ACC112 (cell line): ENCODE results near the gene SLC2A11.

Experiments used
- H2AFZ ChIP-seq: fragments of 200-600 bp; sonication (generic); one replicate; pipeline ENCODE4 v1.6.0; 2017; ENCODE audit warnings: antibody characterized with exemption, low read length; ENCODE audit not compliant: unreplicated experiment
- H3K27ac ChIP-seq: fragments of 200-600 bp; sonication (generic); 2 replicates; pipeline ENCODE4 v1.5.1; 2014; ENCODE audit warnings: low read depth, mild to moderate bottlenecking, antibody characterized with exemption, low read length, moderate library complexity
- H3K27me3 ChIP-seq: fragments of 200-600 bp; sonication (generic); 2 replicates; pipeline ENCODE4 v1.6.1; 2014; ENCODE audit warnings: mild to moderate bottlenecking, antibody characterized with exemption, low read length, moderate library complexity, mixed read lengths; ENCODE audit not compliant: insufficient read depth
- H3K36me3 ChIP-seq: fragments of 200-600 bp; sonication (generic); 2 replicates; pipeline ENCODE4 v1.6.1; 2016; ENCODE audit warnings: mild to moderate bottlenecking, antibody characterized with exemption, low read length, moderate library complexity, mixed read lengths; ENCODE audit not compliant: insufficient read depth
- H3K4me1 ChIP-seq: fragments of 200-600 bp; sonication (generic); one replicate; pipeline ENCODE4 v1.6.1; 2016; ENCODE audit warnings: low read length, mixed read lengths; ENCODE audit not compliant: insufficient read depth, unreplicated experiment, control insufficient read depth
- H3K4me3 ChIP-seq: fragments of 200-600 bp; sonication (generic); 2 replicates; pipeline ENCODE4 v1.5.1; 2014; ENCODE audit warnings: mild to moderate bottlenecking, low read depth, low read length
- H3K79me2 ChIP-seq: fragments of 200-600 bp; sonication (generic); one replicate; pipeline ENCODE4 v1.6.0; 2016; ENCODE audit warnings: low read length; ENCODE audit not compliant: control insufficient read depth, unreplicated experiment, insufficient read depth

Gene SLC2A11

DNA sequence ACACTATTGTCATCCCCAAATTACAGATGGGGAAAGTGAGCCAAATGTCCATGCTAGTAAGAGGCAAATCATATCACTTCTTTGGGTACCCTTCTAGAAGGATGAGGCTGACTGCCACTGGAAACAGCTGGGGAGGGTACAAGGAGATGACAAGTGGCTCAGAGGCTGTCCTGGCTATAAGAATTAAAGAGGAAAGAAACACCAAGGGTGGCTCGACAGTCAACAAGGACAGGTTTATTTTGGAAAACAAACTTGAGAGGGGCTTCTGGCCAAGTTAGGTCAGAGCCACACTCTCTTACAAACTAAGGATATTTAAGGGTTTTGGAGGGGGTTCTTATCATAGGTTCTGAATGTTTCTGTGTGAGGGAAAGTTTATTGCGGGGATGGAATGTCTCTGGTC lies 34.5 kb downstream of the SLC2A11 start:
- H3K27me3 ChIP-seq, result no peaks in the 10 kb centered on the region
- no peak overlapping the region for H3K4me3 ChIP-seq
- no peak overlapping the region for H3K27ac ChIP-seq
- peaks cover 19% of the 10 kb centered on the region for H3K4me1 ChIP-seq
- H3K79me2 ChIP-seq, result peaks cover 16% of the 10 kb centered on the region
- no peaks in the 10 kb centered on the region for H3K36me3 ChIP-seq
- H2AFZ ChIP-seq, result no peak overlapping the region

- H3K79me2 ChIP-seq, result peaks cover 18% of the 10 kb centered on the region
- H3K4me3 ChIP-seq, result no peak overlapping the region
- peaks cover 19% of the 10 kb centered on the region for H3K4me1 ChIP-seq
- no peak overlapping the region for H2AFZ ChIP-seq
- H3K27ac ChIP-seq, result no peak overlapping the region
- H3K27me3 ChIP-seq, result no peaks in the 10 kb centered on the region
- no peaks in the 10 kb centered on the region for H3K36me3 ChIP-seq
These were observed 35.0 kb downstream of the SLC2A11 start for GRCh38 chr22:23892706-23893105.

- H3K79me2 ChIP-seq, result peaks cover 18% of the 10 kb centered on the region
- H3K27ac ChIP-seq, result peak overlapping the region; percentile 95
- no peak overlapping the region for H2AFZ ChIP-seq
- peak overlapping the region; percentile 88 for H3K4me3 ChIP-seq
- no peaks in the 10 kb centered on the region for H3K27me3 ChIP-seq
- H3K4me1 ChIP-seq, result peaks cover 19% of the 10 kb centered on the region
- H3K36me3 ChIP-seq, result no peaks in the 10 kb centered on the region
These were observed 35.7 kb downstream of the SLC2A11 start for GRCh38 chr22:23893121-23893944.

DNA sequence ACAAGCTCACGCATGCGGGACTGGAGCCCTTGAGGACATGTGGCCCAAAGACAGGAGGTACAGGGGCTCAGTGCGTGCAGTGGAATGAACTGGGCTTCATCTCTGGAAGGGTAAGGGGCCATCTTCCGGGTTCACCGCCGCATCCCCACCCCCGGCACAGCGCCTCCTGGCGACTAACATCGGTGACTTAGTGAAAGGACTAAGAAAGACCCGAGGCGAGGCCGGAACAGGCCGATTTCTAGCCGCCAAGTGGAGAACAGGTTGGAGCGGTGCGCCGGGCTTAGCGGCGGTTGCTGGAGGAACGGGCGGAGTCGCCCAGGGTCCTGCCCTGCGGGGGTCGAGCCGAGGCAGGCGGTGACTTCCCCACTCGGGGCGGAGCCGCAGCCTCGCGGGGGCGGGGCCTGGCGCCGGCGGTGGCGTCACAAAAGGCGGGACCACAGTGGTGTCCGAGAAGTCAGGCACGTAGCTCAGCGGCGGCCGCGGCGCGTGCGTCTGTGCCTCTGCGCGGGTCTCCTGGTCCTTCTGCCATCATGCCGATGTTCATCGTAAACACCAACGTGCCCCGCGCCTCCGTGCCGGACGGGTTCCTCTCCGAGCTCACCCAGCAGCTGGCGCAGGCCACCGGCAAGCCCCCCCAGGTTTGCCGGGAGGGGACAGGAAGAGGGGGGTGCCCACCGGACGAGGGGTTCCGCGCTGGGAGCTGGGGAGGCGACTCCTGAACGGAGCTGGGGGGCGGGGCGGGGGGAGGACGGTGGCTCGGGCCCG lies 36.5 kb downstream of the SLC2A11 start, which contains the start of gene MIF:
Gene MIF (plus strand): TSS at position 439 of the 765 bp plus-strand sequence. CDS start 92 bp downstream, at position 531.
- Histone ChIP-seq H3K27ac (peak within 1 kb of the TSS; percentile 95), H3K79me2 (peaks cover 18% of the 10 kb centered on the region), H3K4me1 (peaks cover 13% of the 10 kb centered on the region), H2AFZ (no peak within 1 kb of the TSS), H3K36me3 (no peaks in the 10 kb centered on the region), H3K4me3 (peak within 1 kb of the TSS; percentile 88), H3K27me3 (no peaks in the 10 kb centered on the region)

DNA sequence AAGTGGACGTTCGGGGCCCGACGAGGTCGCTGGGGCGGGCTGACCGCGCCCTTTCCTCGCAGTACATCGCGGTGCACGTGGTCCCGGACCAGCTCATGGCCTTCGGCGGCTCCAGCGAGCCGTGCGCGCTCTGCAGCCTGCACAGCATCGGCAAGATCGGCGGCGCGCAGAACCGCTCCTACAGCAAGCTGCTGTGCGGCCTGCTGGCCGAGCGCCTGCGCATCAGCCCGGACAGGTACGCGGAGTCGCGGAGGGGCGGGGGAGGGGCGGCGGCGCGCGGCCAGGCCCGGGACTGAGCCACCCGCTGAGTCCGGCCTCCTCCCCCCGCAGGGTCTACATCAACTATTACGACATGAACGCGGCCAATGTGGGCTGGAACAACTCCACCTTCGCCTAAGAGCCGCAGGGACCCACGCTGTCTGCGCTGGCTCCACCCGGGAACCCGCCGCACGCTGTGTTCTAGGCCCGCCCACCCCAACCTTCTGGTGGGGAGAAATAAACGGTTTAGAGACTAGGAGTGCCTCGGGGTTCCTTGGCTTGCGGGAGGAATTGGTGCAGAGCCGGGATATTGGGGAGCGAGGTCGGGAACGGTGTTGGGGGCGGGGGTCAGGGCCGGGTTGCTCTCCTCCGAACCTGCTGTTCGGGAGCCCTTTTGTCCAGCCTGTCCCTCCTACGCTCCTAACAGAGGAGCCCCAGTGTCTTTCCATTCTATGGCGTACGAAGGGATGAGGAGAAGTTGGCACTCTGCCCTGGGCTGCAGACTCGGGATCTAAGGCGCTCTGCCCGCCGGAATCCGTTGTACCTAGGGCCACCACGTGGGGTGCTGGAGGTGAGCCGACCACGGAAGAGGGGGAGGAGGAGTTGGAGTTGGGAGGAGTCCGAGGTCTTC lies 37.3 kb downstream of the SLC2A11 start:
- no peaks in the 10 kb centered on the region for H3K27me3 ChIP-seq
- peak overlapping the region; percentile 88 for H3K4me3 ChIP-seq
- H3K79me2 ChIP-seq, result peaks cover 18% of the 10 kb centered on the region
- H3K4me1 ChIP-seq, result peaks cover 13% of the 10 kb centered on the region
- no peaks in the 10 kb centered on the region for H3K36me3 ChIP-seq
- no peak overlapping the region for H2AFZ ChIP-seq
- H3K27ac ChIP-seq, result peak overlapping the region; percentile 95

DNA sequence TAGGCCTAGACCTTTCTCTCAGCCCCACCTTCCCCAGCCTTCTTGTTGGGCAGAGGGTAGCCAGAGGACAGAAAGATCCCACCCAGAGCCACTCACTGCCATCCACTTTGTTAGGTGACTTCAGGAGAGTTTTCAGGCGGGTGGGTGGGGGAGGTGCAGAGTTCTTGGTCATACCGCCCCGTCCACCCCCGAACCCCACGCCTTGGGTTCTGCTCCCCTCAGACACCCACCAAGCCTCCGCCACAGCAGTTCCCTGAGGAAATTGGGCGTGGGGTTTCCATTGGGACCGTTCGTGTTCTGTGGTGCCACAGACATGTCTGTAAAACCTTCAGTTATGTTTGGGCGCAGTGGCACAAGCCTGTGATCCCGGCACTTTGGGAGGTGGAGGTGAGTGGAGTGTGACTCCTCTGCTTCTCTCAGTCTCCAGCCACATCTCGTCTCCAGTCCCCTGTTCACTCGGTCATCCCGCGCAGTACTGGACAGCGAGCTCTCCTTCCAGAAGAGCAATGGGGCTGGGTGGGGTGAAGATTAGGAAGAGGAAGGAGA lies 38.0 kb downstream of the SLC2A11 start:
- H3K4me1 ChIP-seq, result peaks cover 13% of the 10 kb centered on the region
- no peak overlapping the region for H2AFZ ChIP-seq
- H3K79me2 ChIP-seq, result peaks cover 18% of the 10 kb centered on the region
- no peaks in the 10 kb centered on the region for H3K27me3 ChIP-seq
- H3K36me3 ChIP-seq, result no peaks in the 10 kb centered on the region
- peak overlapping the region; percentile 95 for H3K27ac ChIP-seq
- H3K4me3 ChIP-seq, result peak overlapping the region; percentile 88

GRCh38 chr22:23896166-23896522 lies 38.5 kb downstream of the SLC2A11 start:
- Histone ChIP-seq H2AFZ (no peak overlapping the region), H3K36me3 (no peaks in the 10 kb centered on the region), H3K27ac (no peak overlapping the region), H3K4me1 (peaks cover 13% of the 10 kb centered on the region), H3K79me2 (peaks cover 18% of the 10 kb centered on the region), H3K4me3 (peak overlapping the region; percentile 88), H3K27me3 (no peaks in the 10 kb centered on the region)

DNA sequence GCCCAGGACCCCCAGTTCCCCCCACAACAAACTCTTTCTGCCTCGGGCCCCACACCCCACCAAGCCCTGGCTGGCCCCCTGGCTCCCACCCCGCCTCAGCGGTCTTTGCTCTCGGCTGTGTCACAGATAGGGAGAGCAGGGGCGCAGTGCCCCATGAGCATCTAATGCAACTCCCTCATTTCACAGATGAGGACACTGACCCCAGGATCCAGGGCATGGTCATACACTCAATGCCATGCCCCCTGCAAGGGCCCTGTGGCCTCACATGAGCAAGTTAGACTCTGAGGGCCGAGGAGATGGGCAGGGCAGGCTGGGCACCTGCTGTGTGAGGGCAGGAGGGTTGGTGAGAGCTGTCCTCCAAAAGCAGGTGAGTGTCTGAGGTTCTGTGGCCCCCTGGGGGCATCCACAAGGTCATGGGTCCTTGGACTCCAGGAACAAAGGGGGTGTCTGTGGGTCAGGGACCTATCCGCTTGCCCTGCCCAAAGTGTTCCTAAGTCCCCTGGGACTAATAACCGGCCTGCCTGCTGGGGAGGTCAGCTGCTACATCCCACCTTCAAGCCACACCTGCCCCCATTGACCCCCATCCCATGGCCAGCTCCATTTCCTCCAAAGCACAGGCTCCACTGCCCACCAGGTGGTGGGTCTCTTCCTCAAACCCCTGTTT lies 39.0 kb downstream of the SLC2A11 start:
- no peaks in the 10 kb centered on the region for H3K36me3 ChIP-seq
- H3K4me1 ChIP-seq, result peaks cover 13% of the 10 kb centered on the region
- no peak overlapping the region for H3K27ac ChIP-seq
- no peaks in the 10 kb centered on the region for H3K27me3 ChIP-seq
- peak overlapping the region; percentile 88; the same call in 1 of the 2 replicates for H3K4me3 ChIP-seq
- H3K79me2 ChIP-seq, result peaks cover 18% of the 10 kb centered on the region
- H2AFZ ChIP-seq, result no peak overlapping the region

- Histone ChIP-seq H3K79me2 (peaks cover 18% of the 10 kb centered on the region), H3K4me1 (peaks cover 13% of the 10 kb centered on the region), H3K27ac (no peak overlapping the region)
These were observed 39.6 kb downstream of the SLC2A11 start for GRCh38 chr22:23897320-23897719.

More at GRCh38 chr22:23897320-23897719, 39.6 kb downstream of the SLC2A11 start:
- Histone ChIP-seq H3K36me3 (no peaks in the 10 kb centered on the region), H2AFZ (no peak overlapping the region), H3K27me3 (no peaks in the 10 kb centered on the region), H3K4me3 (no peak overlapping the region)
